Stimulated activated CD8-positive, alpha-beta memory T cell treated with anti-CD3 and anti-CD28 coated beads, Interleukin-15, amount 100 ng/mL, for 4 hours (primary cell): ENCODE results near the gene S100A4.
A peak's percentile ranks its signal among the peaks of the same experiment; 100 is the strongest.
"Not testable (repeated sequence)": the region's sequence is repeated elsewhere in the genome, so short reads cannot be mapped to it uniquely, and the experiment has no call there.

ENCODE experiments used
- DNase-seq, 2 donors: peaks; one replicate each; pipeline ENCODE4 v3.0.0-alpha.2; 2020; ENCODE audit warnings: low read depth in 2 of 2

The S100A4 gene

GRCh38 chr1:153533689-153534201 lies 11.9 kb downstream of the S100A4 start:
- DNase-seq = no peak

GRCh38 chr1:153532769-153533599 lies 12.6 kb downstream of the S100A4 start:
- no peak for DNase-seq

GRCh38 chr1:153532181-153532580 lies 13.4 kb downstream of the S100A4 start:
- DNase-seq = no peak

- no peak for DNase-seq
These were observed 14.0 kb downstream of the S100A4 start for GRCh38 chr1:153531638-153532037.

- no peak for DNase-seq
These were observed 17.9 kb downstream of the S100A4 start for GRCh38 chr1:153527683-153528040.

- no peak for DNase-seq
These were observed 18.5 kb downstream of the S100A4 start for GRCh38 chr1:153527023-153527682.

- no peak for DNase-seq
These were observed 19.5 kb downstream of the S100A4 start for GRCh38 chr1:153526132-153526543.

- no peak for DNase-seq
These were observed 20.4 kb downstream of the S100A4 start for GRCh38 chr1:153525088-153525728.

GRCh38 chr1:153522353-153523048 lies 23.1 kb downstream of the S100A4 start:
- DNase-seq = not testable (repeated sequence)

- DNase-seq = not testable (repeated sequence)
These were observed 23.8 kb downstream of the S100A4 start for GRCh38 chr1:153521808-153522207.

- no peak for DNase-seq
These were observed 24.7 kb downstream of the S100A4 start for GRCh38 chr1:153520818-153521476.

GRCh38 chr1:153520137-153520691 lies 25.4 kb downstream of the S100A4 start:
- not testable (repeated sequence) for DNase-seq

- no peak for DNase-seq
These were observed 26.4 kb downstream of the S100A4 start for GRCh38 chr1:153519242-153519641.

GRCh38 chr1:153515504-153516394 lies 29.9 kb downstream of the S100A4 start:
- DNase-seq = no peak

GRCh38 chr1:153513666-153514065 lies 31.9 kb downstream of the S100A4 start:
- DNase-seq = no peak

- DNase-seq = no peak
These were observed 32.6 kb downstream of the S100A4 start for GRCh38 chr1:153513023-153513422.

- peak; percentile 51 to 61 for DNase-seq
These were observed 34.6 kb downstream of the S100A4 start for GRCh38 chr1:153510984-153511410.

GRCh38 chr1:153509729-153510354 lies 35.8 kb downstream of the S100A4 start:
- DNase-seq = peak; percentile 30 to 35

GRCh38 chr1:153509036-153509435 lies 36.6 kb downstream of the S100A4 start:
- no peak for DNase-seq
